ENCODE results near the gene LUM. TPM values are rescaled to one million over a fixed set of nuclear protein-coding genes. Genes with fewer than 3 reads are reported as not detected.

The LUM gene
- total RNA-seq, 1 experiment from 2014 or later, result not detected

DNA sequence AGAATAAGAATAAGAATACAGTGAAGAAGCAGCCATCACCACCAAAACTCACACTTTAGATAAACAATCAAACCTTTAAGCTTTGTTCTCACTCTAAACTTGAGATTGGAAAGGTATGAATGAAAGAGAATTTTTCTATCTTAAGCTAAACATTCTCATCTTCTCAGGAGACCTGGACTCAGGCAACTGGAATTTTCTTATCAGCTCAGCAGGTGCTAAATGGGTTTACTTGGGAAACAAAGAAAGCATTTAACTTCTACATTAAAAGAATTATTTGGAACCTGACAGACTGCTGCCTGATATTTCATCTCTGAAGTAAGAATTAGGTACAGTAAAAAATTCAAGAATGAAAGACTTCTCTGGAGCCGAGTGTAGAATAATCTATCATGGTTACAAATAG is 32.8 kb downstream of the LUM start:
- no peak overlapping the region for H3K4me3 ChIP-seq (ENCODE audit: low read depth, low read length, poor library complexity, severe bottlenecking)
- no peak for TF ChIP-seq EZH2 (IDR thresholded peaks at IDR 0.05; ENCODE audit: borderline replicate concordance, low read depth, low read length, poor library complexity, severe bottlenecking)
- TF ChIP-seq, protein P1, sequence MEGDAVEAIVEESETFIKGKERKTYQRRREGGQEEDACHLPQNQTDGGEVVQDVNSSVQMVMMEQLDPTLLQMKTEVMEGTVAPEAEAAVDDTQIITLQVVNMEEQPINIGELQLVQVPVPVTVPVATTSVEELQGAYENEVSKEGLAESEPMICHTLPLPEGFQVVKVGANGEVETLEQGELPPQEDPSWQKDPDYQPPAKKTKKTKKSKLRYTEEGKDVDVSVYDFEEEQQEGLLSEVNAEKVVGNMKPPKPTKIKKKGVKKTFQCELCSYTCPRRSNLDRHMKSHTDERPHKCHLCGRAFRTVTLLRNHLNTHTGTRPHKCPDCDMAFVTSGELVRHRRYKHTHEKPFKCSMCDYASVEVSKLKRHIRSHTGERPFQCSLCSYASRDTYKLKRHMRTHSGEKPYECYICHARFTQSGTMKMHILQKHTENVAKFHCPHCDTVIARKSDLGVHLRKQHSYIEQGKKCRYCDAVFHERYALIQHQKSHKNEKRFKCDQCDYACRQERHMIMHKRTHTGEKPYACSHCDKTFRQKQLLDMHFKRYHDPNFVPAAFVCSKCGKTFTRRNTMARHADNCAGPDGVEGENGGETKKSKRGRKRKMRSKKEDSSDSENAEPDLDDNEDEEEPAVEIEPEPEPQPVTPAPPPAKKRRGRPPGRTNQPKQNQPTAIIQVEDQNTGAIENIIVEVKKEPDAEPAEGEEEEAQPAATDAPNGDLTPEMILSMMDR (conservative IDR thresholded peaks at IDR 0.05; ENCODE audit: low read depth, low read length), result no peak
- no peaks in the 10 kb centered on the region for H3K4me1 ChIP-seq (ENCODE audit: insufficient read depth, low read length, poor library complexity, severe bottlenecking)
- no peak overlapping the region for H3K27ac ChIP-seq (ENCODE audit: low read depth, low read length, poor library complexity, severe bottlenecking)
- ChIA-PET POLR2A (ENCODE audit: low non-redundant PET) (no interaction called here), CTCF (no interaction called here)
- DNase-seq (ENCODE audit: low spot score), result no peak
- no peaks in the 10 kb centered on the region for H3K27me3 ChIP-seq (replicated peaks; ENCODE audit: insufficient read depth, low read depth, low read length, poor library complexity)
- intact Hi-C loops (cut with micrococcal nuclease; ENCODE audit: unreplicated experiment), result no loop called here
- no peaks in the 10 kb centered on the region for H3K9me3 ChIP-seq (ENCODE audit: low read depth, low read length, poor library complexity, severe bottlenecking)
- BruUV-seq (replicated peaks), result no TSS peak
- no peaks in the 10 kb centered on the region for H3K36me3 ChIP-seq (ENCODE audit: insufficient read depth, low read length, poor library complexity, severe bottlenecking)

DNA sequence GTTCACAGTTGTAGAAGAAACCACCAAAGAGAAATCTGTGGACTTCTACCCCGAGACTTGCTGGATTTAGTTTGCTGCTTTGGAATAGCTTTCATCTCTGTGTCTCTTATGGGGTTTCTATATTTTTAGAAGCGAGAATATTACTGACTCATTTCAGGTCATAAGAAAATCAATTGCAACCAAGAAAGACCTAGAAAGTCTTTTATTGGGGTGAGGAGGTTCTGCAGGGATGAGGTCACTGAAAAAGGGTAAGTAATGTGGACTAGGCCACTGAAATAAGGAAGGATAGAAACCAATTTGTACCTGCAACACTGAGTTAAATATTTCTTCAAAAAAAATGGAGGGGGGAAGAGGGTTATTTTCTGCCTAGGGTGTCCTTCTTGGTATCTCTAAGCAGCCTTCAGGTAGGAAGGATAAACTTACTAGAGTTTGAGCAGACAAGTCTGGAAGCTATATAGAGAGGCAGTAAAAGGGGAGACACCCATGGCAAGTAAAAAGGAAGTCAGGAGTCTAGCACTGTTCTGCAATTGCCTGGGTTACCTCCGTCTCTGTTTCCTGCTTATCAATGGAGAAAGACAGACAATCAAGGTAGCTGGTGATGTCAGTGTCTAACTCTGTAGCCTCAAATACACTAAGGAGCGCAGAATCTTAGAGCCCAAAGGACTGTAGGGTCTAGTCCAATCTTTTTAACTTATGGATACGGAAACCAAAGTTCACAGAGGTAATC is 33.9 kb downstream of the LUM start:
- no TSS peak for BruUV-seq (replicated peaks)
- H3K36me3 ChIP-seq (ENCODE audit: insufficient read depth, low read length, poor library complexity, severe bottlenecking), result no peaks in the 10 kb centered on the region
- no peak for DNase-seq (ENCODE audit: low spot score)
- ChIA-PET POLR2A (ENCODE audit: low non-redundant PET) (no interaction called here), CTCF (no interaction called here)
- H3K27ac ChIP-seq (ENCODE audit: low read depth, low read length, poor library complexity, severe bottlenecking), result no peak overlapping the region
- no peak overlapping the region for H3K4me3 ChIP-seq (ENCODE audit: low read depth, low read length, poor library complexity, severe bottlenecking)
- no peak for TF ChIP-seq EZH2 (IDR thresholded peaks at IDR 0.05; ENCODE audit: borderline replicate concordance, low read depth, low read length, poor library complexity, severe bottlenecking)
- TF ChIP-seq, protein P1 (conservative IDR thresholded peaks at IDR 0.05; ENCODE audit: low read depth, low read length), result no peak
- no peaks in the 10 kb centered on the region for H3K4me1 ChIP-seq (ENCODE audit: insufficient read depth, low read length, poor library complexity, severe bottlenecking)
- H3K27me3 ChIP-seq (replicated peaks; ENCODE audit: insufficient read depth, low read depth, low read length, poor library complexity), result no peaks in the 10 kb centered on the region
- intact Hi-C loops (cut with micrococcal nuclease; ENCODE audit: unreplicated experiment), result no loop called here
- no peaks in the 10 kb centered on the region for H3K9me3 ChIP-seq (ENCODE audit: low read depth, low read length, poor library complexity, severe bottlenecking)

DNA sequence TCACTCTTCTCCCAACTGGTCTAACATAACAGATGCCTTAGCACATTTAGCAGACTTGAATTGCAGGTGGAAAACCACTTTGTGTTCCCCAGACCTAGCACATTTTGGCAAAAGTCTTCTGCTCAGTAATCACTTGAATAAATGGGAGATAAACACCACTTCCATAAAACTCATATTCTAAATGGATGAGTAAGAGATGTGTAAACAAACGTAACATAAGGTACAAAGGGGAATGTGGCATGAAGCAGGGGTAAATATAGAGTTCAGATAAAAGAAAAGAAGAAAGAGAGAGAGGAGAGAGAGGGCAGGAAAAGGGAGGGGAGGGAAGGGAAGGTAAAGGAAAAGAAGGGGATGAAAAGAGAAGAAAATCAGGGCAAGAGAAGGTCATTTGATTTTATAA is 36.4 kb downstream of the LUM start:
- Histone ChIP-seq H3K36me3 (ENCODE audit: insufficient read depth, low read length, poor library complexity, severe bottlenecking) (no peaks in the 10 kb centered on the region), H3K27ac (ENCODE audit: low read depth, low read length, poor library complexity, severe bottlenecking) (no peak overlapping the region), H3K27me3 (replicated peaks; ENCODE audit: insufficient read depth, low read depth, low read length, poor library complexity) (no peaks in the 10 kb centered on the region), H3K9me3 (ENCODE audit: low read depth, low read length, poor library complexity, severe bottlenecking) (no peaks in the 10 kb centered on the region), H3K4me1 (ENCODE audit: insufficient read depth, low read length, poor library complexity, severe bottlenecking) (no peaks in the 10 kb centered on the region), H3K4me3 (ENCODE audit: low read depth, low read length, poor library complexity, severe bottlenecking) (no peak overlapping the region)
- POLR2A ChIA-PET (ENCODE audit: low non-redundant PET), result no interaction called here
- TF ChIP-seq EZH2 (IDR thresholded peaks at IDR 0.05; ENCODE audit: borderline replicate concordance, low read depth, low read length, poor library complexity, severe bottlenecking), result no peak
- TF ChIP-seq, protein P1 (conservative IDR thresholded peaks at IDR 0.05; ENCODE audit: low read depth, low read length), result no peak
- CTCF ChIA-PET, result no interaction called here
- intact Hi-C loops (cut with micrococcal nuclease; ENCODE audit: unreplicated experiment), result no loop called here
- BruUV-seq (replicated peaks), result no TSS peak
- no peak for DNase-seq (ENCODE audit: low spot score)
